SK-N-SH treated with all-trans-retinoic acid at 6 μM for 48 hours (cell line): ENCODE measurements around the gene EHMT2.

Experiments used
- BACH2 ChIP-seq: fragments of 250-450 bp; sonication (Bioruptor Pico); IDR thresholded peaks from 2 replicates; pipeline ENCODE4 v1.9.0; 2021; ENCODE audit warnings: mild to moderate bottlenecking, borderline replicate concordance
- ESRRG ChIP-seq: fragments of 250-450 bp; sonication (Bioruptor Pico); IDR thresholded peaks from 2 replicates; pipeline ENCODE4 v1.6.1; 2021; ENCODE audit warnings: mild to moderate bottlenecking
- PATZ1 ChIP-seq: fragments of 250-450 bp; sonication (Bioruptor Pico); IDR thresholded peaks from 2 replicates; pipeline ENCODE4 v1.8.0; 2020; ENCODE audit warnings: mild to moderate bottlenecking, moderate library complexity, borderline replicate concordance
- TCF4 ChIP-seq: fragments of 250-450 bp; sonication (Bioruptor Pico); IDR thresholded peaks from 2 replicates; pipeline ENCODE4 v1.8.0; 2021; ENCODE audit warnings: mild to moderate bottlenecking, moderate library complexity, borderline replicate concordance
- ZFP30 ChIP-seq: fragments of 450-650 bp; formaldehyde crosslinking; IDR thresholded peaks from 2 replicates; pipeline ENCODE4 v1.5.0; 2022; ENCODE audit warnings: mild to moderate bottlenecking, moderate library complexity
- ZNF565 ChIP-seq: fragments of 450-650 bp; formaldehyde crosslinking; conservative IDR thresholded peaks from 2 replicates; pipeline ENCODE4 v1.5.0; 2020; ENCODE audit warnings: low read depth, mild to moderate bottlenecking, moderate library complexity

- no peak for TF ChIP-seq TCF4 (CRISPR knock-in tag)
- no peak for TF ChIP-seq ZNF565
- no peak for TF ChIP-seq BACH2 (CRISPR knock-in tag)
- TF ChIP-seq ZFP30 = no peak
- no peak for TF ChIP-seq PATZ1 (CRISPR knock-in tag)
- TF ChIP-seq ESRRG (CRISPR knock-in tag) = no peak
Observed at GRCh38 chr6:31887173-31888007, 10.1 kb downstream of the EHMT2 start.
